C4-2B (cell line): Measurements from ENCODE around the gene MYBPH.

Experiments used
- H3K27ac ChIP-seq: fragments of 450-650 bp; 2 replicates; pipeline ENCODE4 v1.5.1; 2017
- ZFX ChIP-seq: fragments of 450-650 bp; IDR thresholded peaks from 2 replicates; pipeline ENCODE4 v1.6.1; 2017
- TF ChIP-seq, protein P1 (sequence below): fragments of 450-650 bp; conservative IDR thresholded peaks from 2 replicates; pipeline ENCODE4 v1.5.1; 2017; ENCODE audit warnings: mild to moderate bottlenecking

MYBPH gene

GRCh38 chr1:203126151-203126865 is 49.3 kb downstream of the MYBPH start:
- TF ChIP-seq, protein P1, sequence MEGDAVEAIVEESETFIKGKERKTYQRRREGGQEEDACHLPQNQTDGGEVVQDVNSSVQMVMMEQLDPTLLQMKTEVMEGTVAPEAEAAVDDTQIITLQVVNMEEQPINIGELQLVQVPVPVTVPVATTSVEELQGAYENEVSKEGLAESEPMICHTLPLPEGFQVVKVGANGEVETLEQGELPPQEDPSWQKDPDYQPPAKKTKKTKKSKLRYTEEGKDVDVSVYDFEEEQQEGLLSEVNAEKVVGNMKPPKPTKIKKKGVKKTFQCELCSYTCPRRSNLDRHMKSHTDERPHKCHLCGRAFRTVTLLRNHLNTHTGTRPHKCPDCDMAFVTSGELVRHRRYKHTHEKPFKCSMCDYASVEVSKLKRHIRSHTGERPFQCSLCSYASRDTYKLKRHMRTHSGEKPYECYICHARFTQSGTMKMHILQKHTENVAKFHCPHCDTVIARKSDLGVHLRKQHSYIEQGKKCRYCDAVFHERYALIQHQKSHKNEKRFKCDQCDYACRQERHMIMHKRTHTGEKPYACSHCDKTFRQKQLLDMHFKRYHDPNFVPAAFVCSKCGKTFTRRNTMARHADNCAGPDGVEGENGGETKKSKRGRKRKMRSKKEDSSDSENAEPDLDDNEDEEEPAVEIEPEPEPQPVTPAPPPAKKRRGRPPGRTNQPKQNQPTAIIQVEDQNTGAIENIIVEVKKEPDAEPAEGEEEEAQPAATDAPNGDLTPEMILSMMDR = no peak; the same call in 1 of the 2 replicates
- no peak for TF ChIP-seq ZFX
- H3K27ac ChIP-seq = no peak overlapping the region

GRCh38 chr1:203124546-203125317 is 50.9 kb downstream of the MYBPH start:
- no peak overlapping the region for H3K27ac ChIP-seq
- TF ChIP-seq, protein P1 = no peak
- TF ChIP-seq ZFX = no peak

DNA sequence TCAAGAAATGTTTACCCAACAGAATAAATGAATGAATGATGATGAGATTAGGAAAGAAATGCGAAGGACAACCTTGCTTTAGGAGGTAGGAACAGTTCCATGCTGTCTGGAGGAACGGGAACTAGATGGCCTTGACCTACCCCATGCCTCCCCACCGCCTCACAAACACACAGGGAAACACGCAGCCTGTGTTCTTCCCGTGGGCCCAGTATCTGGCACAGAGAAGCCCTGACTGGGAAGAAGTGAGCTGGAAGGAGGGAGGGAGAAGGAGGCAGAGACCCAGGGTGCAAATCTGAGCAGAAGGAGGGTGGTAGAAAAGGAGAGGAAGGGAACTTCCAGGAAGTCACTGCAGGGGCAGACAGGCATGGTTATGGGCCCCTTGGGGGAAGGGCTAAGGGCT is 51.6 kb downstream of the MYBPH start:
- H3K27ac ChIP-seq = no peak overlapping the region
- TF ChIP-seq ZFX = no peak
- TF ChIP-seq, protein P1 = no peak

DNA sequence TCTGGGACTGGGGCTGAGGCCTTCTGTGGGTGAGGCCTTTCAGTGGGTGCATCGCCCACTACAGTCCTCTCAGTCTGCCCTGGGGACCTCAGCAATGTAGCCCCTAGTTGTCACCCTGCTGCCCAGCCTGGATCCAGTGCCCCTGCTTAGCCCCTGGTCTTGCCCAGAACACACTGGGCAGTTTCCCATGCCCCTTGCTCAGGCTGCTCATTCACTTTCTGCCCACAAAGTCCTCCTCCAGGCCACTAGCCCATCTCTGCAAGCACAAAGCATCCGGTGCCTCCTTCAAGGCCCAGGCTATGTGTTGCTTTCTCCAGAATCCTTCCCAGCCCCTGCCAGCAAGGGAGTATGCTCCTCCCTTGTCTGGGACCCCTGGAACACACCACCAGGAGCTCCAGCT is 53.5 kb downstream of the MYBPH start:
- no peak overlapping the region for H3K27ac ChIP-seq
- TF ChIP-seq, protein P1 = no peak
- TF ChIP-seq ZFX = no peak

DNA sequence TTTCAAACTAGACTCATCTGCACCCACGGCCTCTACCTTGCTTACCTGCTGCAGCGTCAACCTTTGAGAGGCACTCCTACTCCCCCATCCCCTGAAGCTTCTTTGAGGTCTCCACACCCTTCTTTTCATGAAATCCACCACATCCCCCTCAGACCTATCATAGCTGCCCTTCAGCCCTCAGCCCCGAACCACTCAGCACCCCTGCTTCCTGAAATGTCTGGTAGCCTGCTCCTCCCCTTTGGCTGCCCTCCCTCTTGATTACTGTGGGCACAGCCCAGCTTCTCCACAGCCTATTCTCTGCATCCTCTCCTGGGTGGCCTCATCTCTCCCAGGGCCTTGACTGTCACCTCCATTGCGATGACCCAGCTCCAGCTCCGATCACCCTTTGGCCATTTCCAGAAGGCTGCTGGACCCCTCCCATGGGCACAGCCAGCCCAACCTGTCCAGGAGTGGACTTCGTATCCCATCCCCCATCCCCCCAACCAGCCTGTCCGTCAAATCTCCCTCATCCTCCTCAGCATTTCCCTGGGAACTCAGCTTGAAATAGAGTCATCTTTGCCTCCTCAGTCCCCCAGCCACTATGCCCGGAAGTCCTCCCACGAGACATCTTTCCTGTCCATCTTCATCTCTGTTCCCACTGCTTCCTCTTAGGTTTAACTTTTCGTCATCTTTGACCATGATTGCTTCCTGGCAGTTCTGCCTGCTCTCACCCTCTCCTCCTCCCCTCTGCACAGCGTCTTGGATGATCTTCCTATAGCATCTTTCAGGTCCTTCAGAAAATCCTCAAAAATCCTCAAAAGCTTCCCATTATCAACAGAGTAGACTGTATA is 54.2 kb downstream of the MYBPH start:
- no peak overlapping the region for H3K27ac ChIP-seq
- TF ChIP-seq, protein P1 = no peak
- TF ChIP-seq ZFX = no peak

- no peak overlapping the region for H3K27ac ChIP-seq
- TF ChIP-seq ZFX = no peak
- TF ChIP-seq, protein P1 = no peak
Measured at GRCh38 chr1:203120325-203121153, 55.1 kb downstream of the MYBPH start.
